ENCODE results near the gene SLC25A25.
A peak's percentile ranks its signal among the peaks of the same experiment; 100 is the strongest.

Gene SLC25A25

GRCh38 chr9:128077847-128078503 is 9.9 kb downstream of the SLC25A25 start:
- no peak for DNase-seq

GRCh38 chr9:128078504-128079434 is 10.7 kb downstream of the SLC25A25 start:
- no peak for DNase-seq

- no peak for DNase-seq
Measured at GRCh38 chr9:128080206-128080605, 12.2 kb downstream of the SLC25A25 start.

GRCh38 chr9:128081056-128081455 is 13.0 kb downstream of the SLC25A25 start:
- DNase-seq = peak; percentile 53

GRCh38 chr9:128082151-128082550 is 14.1 kb downstream of the SLC25A25 start:
- no peak for DNase-seq

GRCh38 chr9:128084746-128085145 is 16.7 kb downstream of the SLC25A25 start:
- DNase-seq = no peak

GRCh38 chr9:128085943-128086342 is 17.9 kb downstream of the SLC25A25 start:
- no peak for DNase-seq

GRCh38 chr9:128087262-128087661 is 19.2 kb downstream of the SLC25A25 start:
- DNase-seq = no peak

GRCh38 chr9:128088253-128088945 is 20.4 kb downstream of the SLC25A25 start:
- no peak for DNase-seq

GRCh38 chr9:128089299-128089698 is 21.3 kb downstream of the SLC25A25 start:
- DNase-seq = no peak

- peak; percentile 45 for DNase-seq
Measured at GRCh38 chr9:128091144-128091543, 23.1 kb downstream of the SLC25A25 start.

- no peak for DNase-seq
Measured at GRCh38 chr9:128091571-128091970, 23.5 kb downstream of the SLC25A25 start.

GRCh38 chr9:128092199-128092977 is 24.4 kb downstream of the SLC25A25 start:
- no peak for DNase-seq

GRCh38 chr9:128093011-128093410 is 25.0 kb downstream of the SLC25A25 start:
- no peak for DNase-seq

GRCh38 chr9:128094166-128094949 is 26.3 kb downstream of the SLC25A25 start:
- DNase-seq = peak; percentile 98

GRCh38 chr9:128094950-128095544 is 27.0 kb downstream of the SLC25A25 start:
- no peak for DNase-seq

GRCh38 chr9:128096616-128097536 is 28.8 kb downstream of the SLC25A25 start:
- DNase-seq = no peak

GRCh38 chr9:128097543-128098296 is 29.7 kb downstream of the SLC25A25 start:
- DNase-seq = no peak
